ENCODE results near the gene DSG2. TPM values are rescaled to one million over a fixed set of nuclear protein-coding genes. Genes with fewer than 3 reads are reported as not detected.

DSG2 gene
- total and polyA plus RNA-seq, 8 donors = 6.1 to 130 (median 17.1) TPM

DNA sequence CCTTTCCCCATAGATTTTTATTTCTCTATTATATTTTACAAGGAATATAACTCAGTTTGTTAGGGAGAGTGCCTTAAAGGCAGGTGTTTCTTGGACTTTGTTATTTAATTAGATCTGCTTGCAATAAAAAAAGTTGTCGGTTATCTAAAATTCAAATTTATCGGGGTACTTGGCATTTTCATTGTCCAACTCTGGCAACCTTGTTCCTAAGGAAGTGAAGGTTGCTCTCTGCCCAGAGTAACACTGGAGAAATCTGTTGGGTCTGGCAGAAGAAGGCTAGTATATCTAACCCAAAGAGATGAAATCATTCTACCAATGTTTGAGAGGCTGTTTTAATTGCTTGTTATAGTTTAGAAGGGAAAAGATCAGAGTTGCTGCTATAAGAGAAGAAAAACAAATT is 50.9 kb downstream of the DSG2 start:
- H3K27ac ChIP-seq = no peak overlapping the region
- peaks cover 4 to 20% (median 9%) of the 10 kb centered on the region in 4 donors for H3K36me3 ChIP-seq
- 37 to 72% (median 71%) methylated on average over 2 of the region's 2 CpGs for WGBS, 5 donors
- H3K4me1 ChIP-seq = peaks cover 0 to 17% (median 0%) of the 10 kb centered on the region in 4 donors
- no peak overlapping the region for H3K4me3 ChIP-seq
- no peaks in the 10 kb centered on the region for H3K9me3 ChIP-seq
- DNase-seq = no peak
- no peaks in the 10 kb centered on the region for H3K27me3 ChIP-seq
- TF ChIP-seq POLR2AphosphoS5 (IDR thresholded peaks at IDR 0.05) (no peak), POLR2A (IDR thresholded peaks at IDR 0.05) (no peak), EP300 (IDR thresholded peaks at IDR 0.05) (no peak)
- TF ChIP-seq, protein P1, sequence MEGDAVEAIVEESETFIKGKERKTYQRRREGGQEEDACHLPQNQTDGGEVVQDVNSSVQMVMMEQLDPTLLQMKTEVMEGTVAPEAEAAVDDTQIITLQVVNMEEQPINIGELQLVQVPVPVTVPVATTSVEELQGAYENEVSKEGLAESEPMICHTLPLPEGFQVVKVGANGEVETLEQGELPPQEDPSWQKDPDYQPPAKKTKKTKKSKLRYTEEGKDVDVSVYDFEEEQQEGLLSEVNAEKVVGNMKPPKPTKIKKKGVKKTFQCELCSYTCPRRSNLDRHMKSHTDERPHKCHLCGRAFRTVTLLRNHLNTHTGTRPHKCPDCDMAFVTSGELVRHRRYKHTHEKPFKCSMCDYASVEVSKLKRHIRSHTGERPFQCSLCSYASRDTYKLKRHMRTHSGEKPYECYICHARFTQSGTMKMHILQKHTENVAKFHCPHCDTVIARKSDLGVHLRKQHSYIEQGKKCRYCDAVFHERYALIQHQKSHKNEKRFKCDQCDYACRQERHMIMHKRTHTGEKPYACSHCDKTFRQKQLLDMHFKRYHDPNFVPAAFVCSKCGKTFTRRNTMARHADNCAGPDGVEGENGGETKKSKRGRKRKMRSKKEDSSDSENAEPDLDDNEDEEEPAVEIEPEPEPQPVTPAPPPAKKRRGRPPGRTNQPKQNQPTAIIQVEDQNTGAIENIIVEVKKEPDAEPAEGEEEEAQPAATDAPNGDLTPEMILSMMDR (IDR thresholded peaks at IDR 0.05) = no peak
- intact Hi-C loops (cut with DNase I; ENCODE audit: low total_unique reads) = no loop called here

DNA sequence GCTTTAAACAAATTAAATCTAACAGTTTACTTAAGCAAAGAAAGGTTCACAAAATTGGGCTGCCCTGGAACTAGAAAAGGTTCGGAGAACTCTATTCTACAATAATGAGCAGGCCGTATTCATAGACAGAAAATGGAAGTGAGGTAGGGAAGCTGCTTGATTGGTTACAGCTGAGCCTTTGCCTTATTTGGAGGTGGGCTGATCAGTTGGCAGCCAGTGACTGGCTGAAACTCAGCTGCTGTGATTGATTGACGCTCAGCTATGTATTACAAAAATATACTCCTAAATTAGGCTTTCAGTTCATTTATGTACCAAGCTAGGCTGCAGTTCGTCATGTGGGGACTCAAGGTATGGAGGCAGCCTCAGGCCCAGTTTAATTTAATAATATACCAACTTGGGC is 51.4 kb downstream of the DSG2 start:
- no peak overlapping the region for H3K4me3 ChIP-seq
- H3K9me3 ChIP-seq = no peaks in the 10 kb centered on the region
- peaks cover 4 to 20% (median 9%) of the 10 kb centered on the region in 4 donors for H3K36me3 ChIP-seq
- DNase-seq = no peak
- no peak for TF ChIP-seq EP300 (IDR thresholded peaks at IDR 0.05)
- no peak for TF ChIP-seq POLR2A (IDR thresholded peaks at IDR 0.05)
- TF ChIP-seq, protein P1 (IDR thresholded peaks at IDR 0.05) = no peak
- no peak for TF ChIP-seq POLR2AphosphoS5 (IDR thresholded peaks at IDR 0.05)
- WGBS, 5 donors = 77 to 93% (median 88%) methylated on average over 4 of the region's 4 CpGs
- intact Hi-C loops (cut with DNase I; ENCODE audit: low total_unique reads) = no loop called here
- H3K27ac ChIP-seq = no peak overlapping the region
- H3K27me3 ChIP-seq = no peaks in the 10 kb centered on the region
- peaks cover 0 to 17% (median 0%) of the 10 kb centered on the region in 4 donors for H3K4me1 ChIP-seq

DNA sequence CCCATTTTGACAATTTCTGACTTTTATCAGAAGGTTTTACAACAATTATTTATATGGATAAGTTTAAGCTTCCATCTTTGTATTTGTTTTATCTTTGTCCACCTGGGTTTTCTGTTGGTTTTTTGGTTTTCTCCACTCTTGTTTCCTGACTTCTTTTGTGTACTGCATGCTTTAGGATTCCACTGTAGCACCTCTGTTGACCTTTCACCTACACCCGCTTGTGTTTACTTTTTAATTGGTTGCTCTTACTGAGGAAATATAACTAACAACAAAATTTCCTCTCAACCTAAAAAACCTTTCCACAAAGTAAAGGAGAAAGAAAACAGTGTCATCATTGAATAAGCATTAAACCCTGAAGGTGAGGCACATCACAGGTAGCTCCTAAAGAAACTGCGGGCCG is 53.9 kb downstream of the DSG2 start:
- Histone ChIP-seq H3K9me3 (no peaks in the 10 kb centered on the region), H3K27me3 (peaks cover 0 to 2% (median 0%) of the 10 kb centered on the region in 3 donors), H3K4me3 (no peak overlapping the region), H3K4me1 (peaks cover 0 to 25% (median 1%) of the 10 kb centered on the region in 4 donors), H3K36me3 (peaks cover 0 to 1% (median under 1%) of the 10 kb centered on the region in 4 donors), H3K27ac (no peak overlapping the region)
- intact Hi-C loops (cut with DNase I; ENCODE audit: low total_unique reads) = no loop called here
- DNase-seq = no peak
- TF ChIP-seq EP300 (IDR thresholded peaks at IDR 0.05) (no peak), POLR2A (IDR thresholded peaks at IDR 0.05) (no peak), POLR2AphosphoS5 (IDR thresholded peaks at IDR 0.05) (no peak)
- TF ChIP-seq, protein P1 (IDR thresholded peaks at IDR 0.05) = no peak
- WGBS, 5 donors = 34 to 64% (median 48%) methylated on average over 3 of the region's 3 CpGs

DNA sequence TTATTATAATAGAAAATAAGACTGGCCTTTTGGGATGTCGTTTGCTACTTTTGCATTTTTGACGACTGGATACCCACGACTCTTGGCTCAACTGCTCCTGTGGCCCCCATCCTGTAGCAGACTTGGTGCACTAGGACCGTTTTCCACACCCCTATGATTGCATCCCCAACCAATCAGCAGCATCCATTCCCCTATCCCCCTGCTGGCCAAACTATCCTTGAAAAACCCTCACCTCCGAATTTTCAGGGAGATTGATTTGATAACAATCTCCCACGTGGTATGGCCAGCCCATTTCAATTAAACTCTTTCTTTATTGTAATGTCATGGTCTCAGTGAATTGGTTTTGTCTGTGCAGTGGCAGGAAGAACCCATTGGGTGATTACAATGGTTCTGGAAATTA is 55.8 kb downstream of the DSG2 start:
- intact Hi-C loops (cut with DNase I; ENCODE audit: low total_unique reads) = no loop called here
- WGBS, 5 donors = 38 to 63% (median 58%) methylated on average over 6 of the region's 6 CpGs

More for the DNA sequence above, 55.8 kb downstream of the DSG2 start:
- Histone ChIP-seq H3K36me3 (no peaks in the 10 kb centered on the region), H3K4me3 (no peak overlapping the region), H3K27ac (no peak overlapping the region), H3K27me3 (peaks cover 0 to 8% (median 0%) of the 10 kb centered on the region in 3 donors), H3K9me3 (no peaks in the 10 kb centered on the region), H3K4me1 (peaks cover 0 to 20% (median 1%) of the 10 kb centered on the region in 4 donors)
- no peak for DNase-seq
- TF ChIP-seq EP300 (IDR thresholded peaks at IDR 0.05) (no peak), POLR2A (IDR thresholded peaks at IDR 0.05) (no peak), POLR2AphosphoS5 (IDR thresholded peaks at IDR 0.05) (no peak)
- TF ChIP-seq, protein P1 (IDR thresholded peaks at IDR 0.05) = no peak
